ENCODE data around the gene KCNQ1OT1. TPM values are rescaled to one million over a fixed set of nuclear protein-coding genes. Genes with fewer than 3 reads are reported as not detected.

KCNQ1OT1 gene
- total RNA-seq, 1 experiment from 2014 or later: 1.2 TPM

DNA sequence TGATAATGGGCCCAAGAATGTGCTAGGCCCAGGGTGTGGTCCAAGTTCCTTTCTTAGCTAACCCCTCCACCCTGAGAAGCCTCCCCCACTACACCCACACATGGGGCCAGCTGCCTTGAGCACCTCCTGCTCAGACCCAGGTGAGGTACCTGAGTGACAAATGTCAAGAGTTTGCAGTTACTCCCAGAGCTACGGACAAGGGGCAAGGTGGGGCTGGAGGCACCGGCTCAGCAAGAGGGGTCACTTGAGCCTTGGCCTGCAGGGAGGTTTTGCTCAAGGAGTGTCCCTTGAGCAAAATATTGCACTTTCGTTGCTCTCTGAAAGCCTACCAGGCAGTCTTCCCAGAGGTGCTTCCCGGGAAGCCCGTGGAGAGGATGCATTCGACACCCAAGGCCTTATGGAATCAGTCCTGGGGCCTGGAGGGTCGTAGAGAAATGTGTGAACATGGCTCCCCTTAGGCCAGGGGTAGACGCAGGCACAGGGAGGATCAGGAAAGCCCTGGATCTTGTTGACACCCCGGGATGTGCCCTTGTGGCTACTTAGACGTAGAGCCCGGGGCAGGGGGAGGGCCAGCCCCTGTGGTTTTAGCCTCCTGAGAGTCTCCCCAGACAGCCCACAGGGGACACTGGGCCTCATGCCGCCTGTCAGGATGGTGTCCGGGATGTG is 140.8 kb downstream of the KCNQ1OT1 start:
- no peak overlapping the region for H4K5ac ChIP-seq (ENCODE audit: insufficient read length, low read depth, low read length)
- H3K4ac ChIP-seq (ENCODE audit: low read depth, low read length): no peak overlapping the region
- no peak overlapping the region for H4K91ac ChIP-seq (ENCODE audit: insufficient read length, low read depth, low read length)
- no CpG with 5 or more reads among the region's 13 CpGs for WGBS (ENCODE audit: extremely low coverage, insufficient read length, low lambda C conversion rate)
- H3K79me1 ChIP-seq (ENCODE audit: insufficient read depth, low read depth, low read length, poor library complexity, severe bottlenecking): no peaks in the 10 kb centered on the region
- no peak overlapping the region for H2AFZ ChIP-seq (ENCODE audit: low read length)
- H3K79me2 ChIP-seq (ENCODE audit: insufficient read depth, low read length): no peaks in the 10 kb centered on the region
- H2BK20ac ChIP-seq (ENCODE audit: low read depth, low read length, poor library complexity, severe bottlenecking): no peak overlapping the region
- no peak overlapping the region for H3T11ph ChIP-seq (ENCODE audit: low read length)
- TF ChIP-seq, protein P1, sequence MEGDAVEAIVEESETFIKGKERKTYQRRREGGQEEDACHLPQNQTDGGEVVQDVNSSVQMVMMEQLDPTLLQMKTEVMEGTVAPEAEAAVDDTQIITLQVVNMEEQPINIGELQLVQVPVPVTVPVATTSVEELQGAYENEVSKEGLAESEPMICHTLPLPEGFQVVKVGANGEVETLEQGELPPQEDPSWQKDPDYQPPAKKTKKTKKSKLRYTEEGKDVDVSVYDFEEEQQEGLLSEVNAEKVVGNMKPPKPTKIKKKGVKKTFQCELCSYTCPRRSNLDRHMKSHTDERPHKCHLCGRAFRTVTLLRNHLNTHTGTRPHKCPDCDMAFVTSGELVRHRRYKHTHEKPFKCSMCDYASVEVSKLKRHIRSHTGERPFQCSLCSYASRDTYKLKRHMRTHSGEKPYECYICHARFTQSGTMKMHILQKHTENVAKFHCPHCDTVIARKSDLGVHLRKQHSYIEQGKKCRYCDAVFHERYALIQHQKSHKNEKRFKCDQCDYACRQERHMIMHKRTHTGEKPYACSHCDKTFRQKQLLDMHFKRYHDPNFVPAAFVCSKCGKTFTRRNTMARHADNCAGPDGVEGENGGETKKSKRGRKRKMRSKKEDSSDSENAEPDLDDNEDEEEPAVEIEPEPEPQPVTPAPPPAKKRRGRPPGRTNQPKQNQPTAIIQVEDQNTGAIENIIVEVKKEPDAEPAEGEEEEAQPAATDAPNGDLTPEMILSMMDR (conservative IDR thresholded peaks at IDR 0.05): no peak
- no peak overlapping the region for H2BK5ac ChIP-seq (ENCODE audit: insufficient read length, low read length)
- no peak overlapping the region for H2BK12ac ChIP-seq (ENCODE audit: insufficient read length, low read depth, low read length)
- no peaks in the 10 kb centered on the region for H3K9me3 ChIP-seq (ENCODE audit: control insufficient read depth, low read depth, low read length)
- no peak overlapping the region for H3K27ac ChIP-seq (ENCODE audit: insufficient read length, low read depth, low read length)
- no peak for DNase-seq
- no peak overlapping the region for H3K4me3 Mint-ChIP-seq
- H3K9ac ChIP-seq (ENCODE audit: extremely low read depth, insufficient read length, low read length): no peak overlapping the region
- H2BK120ac ChIP-seq (ENCODE audit: low read depth, low read length, poor library complexity, severe bottlenecking): no peak overlapping the region
- H3K56ac ChIP-seq (ENCODE audit: insufficient read length, low read depth, low read length): no peak overlapping the region
- H3K4me2 ChIP-seq (ENCODE audit: insufficient read depth, insufficient read length, low read length): no peak overlapping the region
- H2BK15ac ChIP-seq (ENCODE audit: low read depth, low read length): no peak overlapping the region
- H3K14ac ChIP-seq (ENCODE audit: insufficient read depth, low read length): no peak overlapping the region
- H3K27me3 ChIP-seq (ENCODE audit: insufficient read depth, low read length): peaks cover 7% of the 10 kb centered on the region; the same call in 1 of the 2 replicates
- peaks cover 81% of the 10 kb centered on the region for H3K27me3 Mint-ChIP-seq (ENCODE audit: low read depth)
- H2AK5ac ChIP-seq (ENCODE audit: insufficient read length, low read length): no peak overlapping the region
- no peaks in the 10 kb centered on the region for H4K20me1 ChIP-seq (ENCODE audit: control insufficient read depth, insufficient read depth, insufficient read length)
- peaks cover 4 to 9% of the 10 kb centered on the region in 2 experiments for H3K9me3 Mint-ChIP-seq
- no peak overlapping the region for H3K27ac Mint-ChIP-seq
- H3K36me3 Mint-ChIP-seq (ENCODE audit: insufficient read depth in 1 of 3, low read depth in 3 of 3): peaks cover 0 to 9% (median 3%) of the 10 kb centered on the region in 3 experiments; a peak in 3 of 7 replicates
- no peaks in the 10 kb centered on the region; the same call in 1 of the 2 replicates for H3K4me1 ChIP-seq (ENCODE audit: insufficient read depth, low read length)
- no peaks in the 10 kb centered on the region for H3K23me2 ChIP-seq (ENCODE audit: insufficient read length, low read depth, low read length, poor library complexity, severe bottlenecking)
- H3K18ac ChIP-seq (ENCODE audit: insufficient read length, low read depth, low read length): no peak overlapping the region
- H3K4me1 Mint-ChIP-seq: peaks cover 12 to 20% of the 10 kb centered on the region in 2 experiments
- no peak overlapping the region for H3K23ac ChIP-seq (ENCODE audit: insufficient read length, low read depth, low read length)
- no peak overlapping the region for H4K8ac ChIP-seq (replicated peaks; ENCODE audit: insufficient read length, low read depth, low read length)
